OCI-LY3 (cell line): ENCODE measurements around the gene MAGI1.
"Not testable (repeated sequence)": the region's sequence is repeated elsewhere in the genome, so short reads cannot be mapped to it uniquely, and the experiment has no call there.

ENCODE experiments used
- H2AFZ ChIP-seq: fragments of 200-600, 300-600 bp; shearing (Covaris generic); 2 replicates; pipeline ENCODE4 v1.6.0; 2014; ENCODE audit warnings: antibody characterized with exemption, low read depth, low read length
- H3K27ac ChIP-seq: fragments of 200-600, 300-600 bp; sonication (generic); 2 replicates; pipeline ENCODE4 v1.5.1; 2014; ENCODE audit warnings: mild to moderate bottlenecking, low read length, moderate library complexity, mixed read lengths
- H3K27me3 ChIP-seq: fragments of 200-600, 300-600 bp; sonication (generic); 2 replicates; pipeline ENCODE4 v1.6.1; 2014; ENCODE audit warnings: low read depth, low read length, mixed read lengths
- H3K36me3 ChIP-seq: fragments of 200-600, 300-600 bp; sonication (generic); replicated peaks from 2 replicates; pipeline ENCODE3; 2014; ENCODE audit warnings: low read depth, low read length, mixed read lengths
- H3K4me1 ChIP-seq: fragments of 300-600, 200-600 bp; sonication (generic); 2 replicates; pipeline ENCODE4 v1.6.1; 2014; ENCODE audit warnings: low read length, mixed read lengths
- H3K4me2 ChIP-seq: fragments of 200-600, 300-600 bp; sonication (generic); 2 replicates; pipeline ENCODE4 v1.6.1; 2014; ENCODE audit warnings: low read length, mixed read lengths
- H3K4me3 ChIP-seq: fragments of 300-600, 200-600 bp; sonication (generic); 2 replicates; pipeline ENCODE4 v1.5.1; 2014; ENCODE audit warnings: antibody characterized with exemption, mild to moderate bottlenecking, low read length, moderate library complexity
- H3K79me2 ChIP-seq: fragments of 300-600, 200-600 bp; shearing (Covaris generic); 2 replicates; pipeline ENCODE4 v1.6.1; 2014; ENCODE audit warnings: mild to moderate bottlenecking, low read length, mixed read lengths
- H3K9ac ChIP-seq: fragments of 300-600, 200-600 bp; shearing (Covaris generic); 2 replicates; pipeline ENCODE4 v1.6.0; 2014; ENCODE audit warnings: mild to moderate bottlenecking, low read length, moderate library complexity
- H3K9me3 ChIP-seq: fragments of 200-600, 300-600 bp; shearing (Covaris generic); 2 replicates; pipeline ENCODE4 v1.6.1; 2014; ENCODE audit warnings: low read length, mixed read lengths; ENCODE audit not compliant: insufficient read depth
- H4K20me1 ChIP-seq: fragments of 200-600, 300-600 bp; sonication (generic); 2 replicates; pipeline ENCODE4 v1.6.1; 2016; ENCODE audit warnings: low read length, mixed read lengths; ENCODE audit not compliant: insufficient read depth
- EZH2phosphoT487 ChIP-seq: fragments of 200-600 bp; shearing (Covaris generic); IDR thresholded peaks from 2 replicates; pipeline ENCODE4 v1.6.1; 2018; ENCODE audit warnings: antibody characterized with exemption, mixed run types, low read depth
- TF ChIP-seq, protein P1 (sequence below): fragments of 200-600, 300-600 bp; sonication (generic); IDR thresholded peaks from 2 replicates; pipeline ENCODE4 v1.5.1; 2014; ENCODE audit warnings: antibody characterized with exemption, low read length, low read depth

MAGI1 gene

DNA sequence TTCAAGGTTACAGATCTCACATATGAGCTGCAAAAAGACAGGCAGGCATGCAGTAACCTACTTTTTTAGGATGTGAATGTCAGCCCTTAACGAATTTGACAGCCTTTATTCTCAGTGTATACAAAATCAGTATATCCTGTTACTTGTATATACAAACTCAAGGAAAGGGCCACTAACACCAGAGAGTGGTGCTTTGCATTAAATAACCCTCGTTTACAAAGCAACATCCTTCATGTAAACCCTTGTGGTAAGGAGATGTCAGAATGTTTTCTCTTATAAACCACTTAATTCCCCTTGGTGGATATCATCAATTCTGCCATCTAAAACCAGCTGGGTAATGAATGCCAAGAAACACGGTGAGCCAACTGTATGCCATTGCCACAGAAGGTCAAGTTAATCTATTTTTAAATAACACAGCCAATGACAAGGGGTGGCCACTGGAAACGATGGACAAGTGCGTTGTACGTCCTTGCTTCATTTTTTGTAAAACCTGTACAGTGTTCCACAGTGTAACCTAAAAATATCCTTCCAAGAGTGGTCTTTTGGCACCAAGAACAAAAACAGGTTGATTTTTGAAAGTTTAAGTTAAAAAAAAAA is 7.5 kb downstream of the MAGI1 start:
- Histone ChIP-seq H3K36me3 (no peaks in the 10 kb centered on the region), H3K4me1 (no peaks in the 10 kb centered on the region), H2AFZ (no peak overlapping the region), H3K27me3 (peaks cover 3% of the 10 kb centered on the region; the same call in 1 of the 2 replicates), H4K20me1 (no peaks in the 10 kb centered on the region), H3K4me3 (no peak overlapping the region), H3K9me3 (no peaks in the 10 kb centered on the region), H3K27ac (no peak overlapping the region), H3K4me2 (no peak overlapping the region), H3K9ac (no peak overlapping the region), H3K79me2 (no peaks in the 10 kb centered on the region)
- no peak for TF ChIP-seq EZH2phosphoT487
- TF ChIP-seq, protein P1, sequence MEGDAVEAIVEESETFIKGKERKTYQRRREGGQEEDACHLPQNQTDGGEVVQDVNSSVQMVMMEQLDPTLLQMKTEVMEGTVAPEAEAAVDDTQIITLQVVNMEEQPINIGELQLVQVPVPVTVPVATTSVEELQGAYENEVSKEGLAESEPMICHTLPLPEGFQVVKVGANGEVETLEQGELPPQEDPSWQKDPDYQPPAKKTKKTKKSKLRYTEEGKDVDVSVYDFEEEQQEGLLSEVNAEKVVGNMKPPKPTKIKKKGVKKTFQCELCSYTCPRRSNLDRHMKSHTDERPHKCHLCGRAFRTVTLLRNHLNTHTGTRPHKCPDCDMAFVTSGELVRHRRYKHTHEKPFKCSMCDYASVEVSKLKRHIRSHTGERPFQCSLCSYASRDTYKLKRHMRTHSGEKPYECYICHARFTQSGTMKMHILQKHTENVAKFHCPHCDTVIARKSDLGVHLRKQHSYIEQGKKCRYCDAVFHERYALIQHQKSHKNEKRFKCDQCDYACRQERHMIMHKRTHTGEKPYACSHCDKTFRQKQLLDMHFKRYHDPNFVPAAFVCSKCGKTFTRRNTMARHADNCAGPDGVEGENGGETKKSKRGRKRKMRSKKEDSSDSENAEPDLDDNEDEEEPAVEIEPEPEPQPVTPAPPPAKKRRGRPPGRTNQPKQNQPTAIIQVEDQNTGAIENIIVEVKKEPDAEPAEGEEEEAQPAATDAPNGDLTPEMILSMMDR: no peak

DNA sequence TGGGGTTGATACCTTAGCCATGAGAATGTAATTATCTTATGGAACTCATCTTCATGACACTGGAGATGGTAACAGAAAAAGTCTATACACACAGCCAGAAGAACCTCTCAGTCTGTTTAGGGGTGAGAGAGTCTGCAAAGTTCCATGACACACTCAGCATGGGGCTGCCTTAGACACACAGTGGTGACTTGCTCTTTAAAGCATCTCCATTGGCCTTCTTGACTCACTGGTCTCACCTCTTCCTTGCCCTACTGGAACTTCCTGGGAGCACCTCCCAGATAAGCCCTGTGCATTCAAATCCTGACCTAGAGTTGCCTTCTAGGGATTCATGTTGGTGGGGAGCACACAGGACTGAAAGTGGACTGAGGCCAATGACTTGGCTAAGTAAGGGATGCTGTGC is 9.3 kb downstream of the MAGI1 start:
- Histone ChIP-seq H3K4me2 (no peak overlapping the region), H3K9ac (no peak overlapping the region), H3K79me2 (no peaks in the 10 kb centered on the region)

DNA sequence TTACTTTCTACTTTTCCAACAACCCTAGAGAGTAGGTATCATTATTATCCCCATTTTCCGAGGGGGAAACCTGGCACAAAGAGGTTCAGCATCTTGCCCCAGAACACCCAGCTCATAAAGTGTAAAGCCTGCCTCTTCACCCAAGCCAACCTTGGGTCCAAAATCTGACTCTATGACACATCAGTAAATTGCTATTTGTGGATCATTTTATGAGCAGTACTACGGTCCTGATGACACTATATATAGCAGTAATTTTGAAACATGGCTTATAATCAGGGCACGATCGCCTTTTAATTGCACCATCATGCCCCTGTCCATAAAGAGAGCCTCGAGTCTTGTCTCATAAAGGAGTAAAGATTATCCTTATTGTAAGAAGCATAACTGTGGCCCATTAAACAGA is 9.7 kb downstream of the MAGI1 start:
- TF ChIP-seq EZH2phosphoT487: no peak
- TF ChIP-seq, protein P1: no peak
- Histone ChIP-seq H2AFZ (no peak overlapping the region), H3K27ac (no peak overlapping the region), H3K36me3 (no peaks in the 10 kb centered on the region), H3K9ac (no peak overlapping the region), H3K4me2 (no peak overlapping the region), H3K4me1 (no peaks in the 10 kb centered on the region), H3K27me3 (0 out of 2 replicates have a peak, but pooled peaks cover 3% of the 10 kb centered on the region), H3K79me2 (no peaks in the 10 kb centered on the region), H4K20me1 (no peaks in the 10 kb centered on the region), H3K4me3 (no peak overlapping the region), H3K9me3 (no peaks in the 10 kb centered on the region)

More for the DNA sequence above, 9.3 kb downstream of the MAGI1 start:
- H4K20me1 ChIP-seq: no peaks in the 10 kb centered on the region
- TF ChIP-seq EZH2phosphoT487: no peak
- TF ChIP-seq, protein P1: no peak
- no peak overlapping the region for H3K4me3 ChIP-seq
- H3K4me1 ChIP-seq: no peaks in the 10 kb centered on the region
- H3K9me3 ChIP-seq: no peaks in the 10 kb centered on the region
- H3K27ac ChIP-seq: no peak overlapping the region
- 0 out of 2 replicates have a peak, but pooled peaks cover 3% of the 10 kb centered on the region for H3K27me3 ChIP-seq
- no peaks in the 10 kb centered on the region for H3K36me3 ChIP-seq
- H2AFZ ChIP-seq: no peak overlapping the region

DNA sequence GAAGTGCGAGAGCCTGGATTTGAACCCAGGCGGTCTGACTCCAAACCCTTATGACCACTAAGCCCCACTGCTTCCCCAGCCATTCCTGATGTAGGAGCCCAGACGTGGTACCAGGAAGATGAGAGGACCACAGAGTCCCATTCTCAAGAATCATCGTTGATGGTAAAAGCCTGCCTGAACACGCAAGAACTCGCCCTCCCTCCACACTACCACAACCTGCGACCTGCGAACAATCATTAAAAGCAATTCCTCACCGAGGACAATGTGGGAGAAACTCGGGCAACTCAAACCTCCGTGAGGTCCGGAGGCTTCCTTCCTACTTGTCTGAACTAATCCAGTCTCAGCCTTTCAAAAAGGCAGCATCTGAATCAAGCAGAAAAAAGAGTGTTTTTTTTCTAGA is 10.3 kb downstream of the MAGI1 start:
- Histone ChIP-seq H3K4me1 (no peaks in the 10 kb centered on the region), H3K4me3 (no peak overlapping the region), H3K4me2 (no peak overlapping the region), H4K20me1 (no peaks in the 10 kb centered on the region), H3K79me2 (no peaks in the 10 kb centered on the region), H3K27me3 (0 out of 2 replicates have a peak, but pooled peaks cover 3% of the 10 kb centered on the region), H3K36me3 (no peaks in the 10 kb centered on the region), H3K27ac (no peak overlapping the region), H2AFZ (no peak overlapping the region), H3K9ac (no peak overlapping the region), H3K9me3 (no peaks in the 10 kb centered on the region)
- TF ChIP-seq, protein P1: no peak
- no peak for TF ChIP-seq EZH2phosphoT487

DNA sequence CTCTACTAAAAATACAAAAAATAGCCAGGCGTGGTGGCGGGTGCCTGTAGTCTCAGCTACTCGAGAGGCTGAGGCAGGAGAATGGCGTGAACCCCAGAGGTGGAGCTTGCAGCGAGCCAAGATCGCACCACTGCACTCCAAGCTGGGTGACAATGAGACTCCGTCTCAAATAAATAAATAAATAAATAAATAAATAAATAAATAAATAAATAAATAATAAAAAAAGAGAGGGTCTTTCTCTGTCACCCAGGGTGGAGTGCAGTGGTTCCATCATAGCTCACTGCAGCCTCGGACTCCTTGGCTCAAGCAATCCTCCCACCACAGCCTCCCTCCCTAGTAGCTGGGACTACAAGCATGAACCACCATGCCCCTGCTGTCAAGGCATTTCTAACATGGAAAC is 11.6 kb downstream of the MAGI1 start:
- H4K20me1 ChIP-seq, H3K79me2 ChIP-seq: not testable (repeated sequence)

More for the DNA sequence above, 11.6 kb downstream of the MAGI1 start:
- not testable (repeated sequence) for H3K9me3 ChIP-seq, H2AFZ ChIP-seq, H3K36me3 ChIP-seq, H3K4me1 ChIP-seq, H3K27ac ChIP-seq, H3K9ac ChIP-seq, H3K4me3 ChIP-seq, H3K4me2 ChIP-seq
- H3K27me3 ChIP-seq: peaks cover 14% of the 10 kb centered on the region
